ENCODE data around the gene TBCD. TPM values are rescaled to one million over a fixed set of nuclear protein-coding genes. Genes with fewer than 3 reads are reported as not detected.

TBCD gene
- total RNA-seq, 1 experiment from 2014 or later, result 173 TPM

DNA sequence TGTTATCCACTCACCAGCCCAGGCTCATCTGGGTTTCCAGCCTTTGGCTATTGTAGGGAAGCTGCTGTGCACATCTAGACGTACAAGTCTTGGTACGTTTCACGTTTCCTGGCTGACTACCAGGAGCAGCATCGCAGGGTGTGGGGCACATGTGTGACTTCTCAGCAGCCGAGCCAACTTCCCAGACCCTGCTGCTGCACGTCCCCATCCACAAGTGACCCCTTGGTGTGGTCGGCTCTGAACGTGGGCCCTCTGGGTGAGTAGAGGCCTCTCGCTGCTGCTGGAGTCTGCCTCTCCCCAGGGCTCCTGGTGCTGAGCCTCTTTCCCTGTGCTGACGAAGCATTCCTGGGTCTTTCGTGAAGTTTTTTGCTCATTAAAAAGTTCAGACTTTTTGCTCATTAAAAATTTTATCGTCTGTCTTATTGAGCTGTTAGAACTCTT, 158.2 kb downstream of the TBCD start:
- CTCF ChIA-PET, result interaction anchor here (1.2 kb wide), 1 partner anchor 74 kb away, joined by 4 read pairs; no protein-coding TSS in a partner anchor
- TF ChIP-seq ESRRA (CRISPR knock-in tag; IDR thresholded peaks at IDR 0.05; ENCODE audit: borderline replicate concordance) (no peak), CTCF (IDR thresholded peaks at IDR 0.05) (no peak)
- H3K36me3 Mint-ChIP-seq, result peaks cover 31% of the 10 kb centered on the region
- ATAC-seq (no peak), DNase-seq (ENCODE audit: low spot score) (no peak)
- POLR2A ChIA-PET, result no interaction called here
- H3K9me3 Mint-ChIP-seq, result no peaks in the 10 kb centered on the region
- H3K4me3 Mint-ChIP-seq, result no peak overlapping the region
- no peak overlapping the region for H3K27ac Mint-ChIP-seq
- 0 out of 2 replicates have a peak, but pooled peaks cover under 1% of the 10 kb centered on the region for H3K4me1 Mint-ChIP-seq
- no peaks in the 10 kb centered on the region for H3K27me3 Mint-ChIP-seq (ENCODE audit: low read depth)

DNA sequence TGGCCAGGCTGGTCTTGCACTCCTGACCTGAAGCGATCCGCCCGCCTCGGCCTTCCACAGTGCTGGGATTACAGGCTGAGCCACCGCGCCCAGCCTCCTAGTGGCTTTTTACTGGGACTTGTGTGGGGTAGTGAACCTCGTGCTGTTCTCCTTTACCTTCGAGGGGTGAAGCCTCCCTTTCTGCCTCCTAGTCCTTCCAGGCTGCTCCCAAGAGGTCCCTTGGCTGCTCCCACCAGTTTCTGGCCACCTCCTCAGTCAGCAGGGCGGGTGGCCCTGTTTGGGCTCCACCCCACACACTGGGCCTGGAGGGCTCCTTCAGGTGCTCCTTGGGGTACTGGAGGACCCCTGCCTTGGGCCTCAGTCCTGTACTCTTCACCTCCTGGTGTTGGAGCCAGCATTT, 158.9 kb downstream of the TBCD start:
- no peaks in the 10 kb centered on the region for H3K9me3 Mint-ChIP-seq
- ChIA-PET CTCF (interaction anchor here (1.2 kb wide), 1 partner anchor 75 kb away, joined by 4 read pairs; no protein-coding TSS in a partner anchor), POLR2A (no interaction called here)
- TF ChIP-seq TP53 (CRISPR knock-in tag; IDR thresholded peaks at IDR 0.05), result no peak
- no peak for TF ChIP-seq JAZF1 (CRISPR knock-in tag; IDR thresholded peaks at IDR 0.05)
- TF ChIP-seq SMAD4 (CRISPR knock-in tag; IDR thresholded peaks at IDR 0.05), result no peak
- no peak for TF ChIP-seq E2F4 (CRISPR knock-in tag; IDR thresholded peaks at IDR 0.05; ENCODE audit: borderline replicate concordance, low read depth)
- TF ChIP-seq, protein P1, sequence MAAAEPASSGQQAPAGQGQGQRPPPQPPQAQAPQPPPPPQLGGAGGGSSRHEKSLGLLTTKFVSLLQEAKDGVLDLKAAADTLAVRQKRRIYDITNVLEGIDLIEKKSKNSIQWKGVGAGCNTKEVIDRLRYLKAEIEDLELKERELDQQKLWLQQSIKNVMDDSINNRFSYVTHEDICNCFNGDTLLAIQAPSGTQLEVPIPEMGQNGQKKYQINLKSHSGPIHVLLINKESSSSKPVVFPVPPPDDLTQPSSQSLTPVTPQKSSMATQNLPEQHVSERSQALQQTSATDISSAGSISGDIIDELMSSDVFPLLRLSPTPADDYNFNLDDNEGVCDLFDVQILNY (CRISPR knock-in tag; IDR thresholded peaks at IDR 0.05), result no peak
- TF ChIP-seq FOXP4 (CRISPR knock-in tag; IDR thresholded peaks at IDR 0.05), result no peak
- H3K4me3 Mint-ChIP-seq, result no peak overlapping the region
- DNase-seq (ENCODE audit: low spot score), result no peak
- ATAC-seq, result no peak
- 0 out of 2 replicates have a peak, but pooled peaks cover 3% of the 10 kb centered on the region for H3K4me1 Mint-ChIP-seq
- no peaks in the 10 kb centered on the region for H3K27me3 Mint-ChIP-seq (ENCODE audit: low read depth)
- H3K36me3 Mint-ChIP-seq, result peaks cover 37% of the 10 kb centered on the region
- H3K27ac Mint-ChIP-seq, result no peak overlapping the region

DNA sequence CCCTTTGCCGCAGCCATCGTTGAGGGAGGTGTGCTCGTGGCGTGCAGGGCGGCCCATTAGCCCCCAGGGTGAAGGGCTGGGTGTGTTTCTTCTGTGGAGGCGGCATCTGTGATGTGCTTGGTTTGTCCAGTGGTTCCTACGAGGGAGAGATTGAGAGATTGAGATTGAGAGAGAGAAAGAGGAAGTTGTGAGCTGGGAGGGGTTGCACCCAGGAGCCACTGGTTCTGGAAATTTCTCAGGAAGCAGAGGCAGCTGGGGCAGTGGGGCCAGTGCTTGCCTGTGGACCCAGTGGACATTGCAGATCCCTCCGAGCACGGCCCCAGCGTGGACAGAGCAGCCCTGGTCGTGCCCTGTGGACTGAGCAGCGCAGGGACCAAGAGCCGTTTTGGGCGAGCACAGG, 160.0 kb downstream of the TBCD start:
- Mint-ChIP-seq H3K9me3 (no peaks in the 10 kb centered on the region), H3K36me3 (peaks cover 34% of the 10 kb centered on the region), H3K27ac (peak overlapping the region; percentile 66; the same call in 1 of the 2 replicates), H3K4me1 (0 out of 2 replicates have a peak, but pooled peaks cover 3% of the 10 kb centered on the region), H3K4me3 (no peak overlapping the region), H3K27me3 (ENCODE audit: low read depth) (no peaks in the 10 kb centered on the region)
- TF ChIP-seq TEAD4 (CRISPR knock-in tag; IDR thresholded peaks at IDR 0.05) (no peak), MXD4 (CRISPR knock-in tag; IDR thresholded peaks at IDR 0.05; ENCODE audit: borderline replicate concordance) (no peak), KAT7 (CRISPR knock-in tag; IDR thresholded peaks at IDR 0.05; ENCODE audit: borderline replicate concordance) (no peak), FOXK1 (CRISPR knock-in tag; IDR thresholded peaks at IDR 0.05) (no peak), NR3C1 (CRISPR knock-in tag; conservative IDR thresholded peaks at IDR 0.05; ENCODE audit: low read depth) (no peak), ATF1 (CRISPR knock-in tag; IDR thresholded peaks at IDR 0.05) (no peak)
- TF ChIP-seq, protein P2, sequence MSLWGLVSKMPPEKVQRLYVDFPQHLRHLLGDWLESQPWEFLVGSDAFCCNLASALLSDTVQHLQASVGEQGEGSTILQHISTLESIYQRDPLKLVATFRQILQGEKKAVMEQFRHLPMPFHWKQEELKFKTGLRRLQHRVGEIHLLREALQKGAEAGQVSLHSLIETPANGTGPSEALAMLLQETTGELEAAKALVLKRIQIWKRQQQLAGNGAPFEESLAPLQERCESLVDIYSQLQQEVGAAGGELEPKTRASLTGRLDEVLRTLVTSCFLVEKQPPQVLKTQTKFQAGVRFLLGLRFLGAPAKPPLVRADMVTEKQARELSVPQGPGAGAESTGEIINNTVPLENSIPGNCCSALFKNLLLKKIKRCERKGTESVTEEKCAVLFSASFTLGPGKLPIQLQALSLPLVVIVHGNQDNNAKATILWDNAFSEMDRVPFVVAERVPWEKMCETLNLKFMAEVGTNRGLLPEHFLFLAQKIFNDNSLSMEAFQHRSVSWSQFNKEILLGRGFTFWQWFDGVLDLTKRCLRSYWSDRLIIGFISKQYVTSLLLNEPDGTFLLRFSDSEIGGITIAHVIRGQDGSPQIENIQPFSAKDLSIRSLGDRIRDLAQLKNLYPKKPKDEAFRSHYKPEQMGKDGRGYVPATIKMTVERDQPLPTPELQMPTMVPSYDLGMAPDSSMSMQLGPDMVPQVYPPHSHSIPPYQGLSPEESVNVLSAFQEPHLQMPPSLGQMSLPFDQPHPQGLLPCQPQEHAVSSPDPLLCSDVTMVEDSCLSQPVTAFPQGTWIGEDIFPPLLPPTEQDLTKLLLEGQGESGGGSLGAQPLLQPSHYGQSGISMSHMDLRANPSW (CRISPR knock-in tag; conservative IDR thresholded peaks at IDR 0.05; ENCODE audit: low read depth), result no peak
- TF ChIP-seq, protein P3, sequence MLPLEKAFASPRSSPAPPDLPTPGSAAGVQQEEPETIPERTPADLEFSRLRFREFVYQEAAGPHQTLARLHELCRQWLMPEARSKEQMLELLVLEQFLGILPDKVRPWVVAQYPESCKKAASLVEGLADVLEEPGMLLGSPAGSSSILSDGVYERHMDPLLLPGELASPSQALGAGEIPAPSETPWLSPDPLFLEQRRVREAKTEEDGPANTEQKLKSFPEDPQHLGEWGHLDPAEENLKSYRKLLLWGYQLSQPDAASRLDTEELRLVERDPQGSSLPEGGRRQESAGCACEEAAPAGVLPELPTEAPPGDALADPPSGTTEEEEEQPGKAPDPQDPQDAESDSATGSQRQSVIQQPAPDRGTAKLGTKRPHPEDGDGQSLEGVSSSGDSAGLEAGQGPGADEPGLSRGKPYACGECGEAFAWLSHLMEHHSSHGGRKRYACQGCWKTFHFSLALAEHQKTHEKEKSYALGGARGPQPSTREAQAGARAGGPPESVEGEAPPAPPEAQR (CRISPR knock-in tag; IDR thresholded peaks at IDR 0.05), result no peak
- ChIA-PET CTCF (no interaction called here), POLR2A (no interaction called here)
- ATAC-seq (no peak), DNase-seq (ENCODE audit: low spot score) (no peak)
